DMS53 (cell line): ENCODE measurements around the gene TRHDE.
A peak's percentile ranks its signal among the peaks of the same experiment; 100 is the strongest.

Source experiments
- DNase-seq: peaks from one replicate; lab custom pipeline; 2025; lab: John Stamatoyannopoulos, UW

Gene TRHDE

DNA sequence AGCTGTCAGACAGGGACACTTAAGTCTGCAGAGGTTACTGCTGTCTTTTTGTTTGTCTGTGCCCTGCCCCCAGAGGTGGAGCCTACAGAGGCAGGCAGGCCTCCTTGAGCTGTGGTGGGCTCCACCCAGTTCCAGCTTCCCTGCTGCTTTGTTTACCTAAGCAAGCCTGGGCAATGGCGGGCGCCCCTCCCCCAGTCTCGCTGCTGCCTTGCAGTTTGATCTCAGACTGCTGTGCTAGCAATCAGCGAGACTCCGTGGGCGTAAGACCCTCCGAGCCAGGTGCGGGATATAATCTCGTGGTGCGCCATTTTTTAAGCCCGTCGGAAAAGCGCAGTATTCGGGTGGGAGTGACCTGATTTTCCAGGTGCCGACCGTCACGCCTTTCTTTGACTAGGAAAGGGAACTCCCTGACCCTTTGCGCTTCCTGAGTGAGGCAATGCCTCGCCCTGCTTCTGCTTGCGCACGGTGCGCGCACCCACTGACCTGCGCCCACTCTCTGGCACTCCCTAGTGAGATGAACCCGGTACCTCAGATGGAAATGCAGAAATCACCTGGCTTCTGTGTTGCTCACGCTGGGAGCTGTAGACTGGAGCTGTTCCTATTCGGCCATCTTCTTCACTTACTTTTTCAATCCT is 248.0 kb downstream of the TRHDE start:
- peak; percentile 89 for DNase-seq

- no peak for DNase-seq
These were observed 249.2 kb downstream of the TRHDE start for GRCh38 chr12:72521326-72521725.

GRCh38 chr12:72522411-72522810 is 250.2 kb downstream of the TRHDE start:
- DNase-seq: no peak

GRCh38 chr12:72523754-72524153 is 251.6 kb downstream of the TRHDE start:
- no peak for DNase-seq

DNA sequence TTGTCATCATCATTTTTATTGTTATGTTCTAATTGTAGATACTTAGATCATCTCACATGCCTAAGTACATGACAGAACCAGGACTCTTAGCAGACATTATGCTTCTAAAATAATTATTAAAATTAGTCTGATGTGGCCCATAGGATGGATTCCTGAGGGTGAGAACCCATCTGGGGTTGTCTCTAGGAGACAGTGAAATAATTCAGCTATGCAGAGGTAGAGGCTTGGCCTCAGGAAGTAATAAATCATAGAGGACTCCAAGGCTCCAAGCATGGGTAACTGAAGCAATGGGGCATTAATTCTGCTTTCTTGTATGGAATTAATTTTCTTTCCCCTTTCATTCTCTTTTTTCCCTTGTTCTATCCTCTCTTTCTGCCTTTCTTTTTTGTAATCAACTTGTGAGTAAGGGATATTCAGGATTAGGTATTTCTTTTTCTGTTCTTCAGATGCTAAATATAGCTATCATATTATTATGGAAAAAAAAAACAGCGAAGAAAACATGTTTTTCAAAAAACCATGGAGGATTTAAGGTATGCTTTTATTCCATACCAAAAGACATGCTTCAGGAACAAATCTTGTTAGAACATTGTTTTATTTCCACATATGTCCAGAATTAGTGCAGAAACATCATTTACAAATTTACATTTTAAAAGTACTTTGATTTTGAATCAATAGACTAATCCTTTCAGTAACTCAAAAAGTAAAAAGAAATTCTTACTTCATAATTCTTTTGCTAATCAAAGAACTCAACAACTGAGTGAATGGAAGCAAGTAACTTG is 263.2 kb downstream of the TRHDE start:
- DNase-seq: no peak

DNA sequence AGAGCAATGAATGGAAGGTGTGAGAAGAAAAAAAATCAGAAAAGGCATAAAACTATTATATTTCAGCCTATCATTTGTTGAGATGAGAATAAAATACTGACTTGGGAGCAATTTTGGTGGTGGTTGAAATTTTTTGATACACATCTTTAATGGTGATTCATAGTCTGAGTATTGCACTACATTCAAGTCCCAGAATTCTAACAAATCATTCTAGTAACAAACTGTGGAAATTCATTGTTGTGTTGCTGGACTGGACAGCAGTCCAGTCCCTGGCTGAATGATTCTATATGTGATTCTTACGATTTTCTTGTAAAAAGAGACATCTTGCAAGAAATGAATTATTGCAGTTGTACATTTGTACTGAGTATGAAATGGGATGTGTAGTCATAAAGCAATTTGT is 268.6 kb downstream of the TRHDE start:
- no peak for DNase-seq

DNA sequence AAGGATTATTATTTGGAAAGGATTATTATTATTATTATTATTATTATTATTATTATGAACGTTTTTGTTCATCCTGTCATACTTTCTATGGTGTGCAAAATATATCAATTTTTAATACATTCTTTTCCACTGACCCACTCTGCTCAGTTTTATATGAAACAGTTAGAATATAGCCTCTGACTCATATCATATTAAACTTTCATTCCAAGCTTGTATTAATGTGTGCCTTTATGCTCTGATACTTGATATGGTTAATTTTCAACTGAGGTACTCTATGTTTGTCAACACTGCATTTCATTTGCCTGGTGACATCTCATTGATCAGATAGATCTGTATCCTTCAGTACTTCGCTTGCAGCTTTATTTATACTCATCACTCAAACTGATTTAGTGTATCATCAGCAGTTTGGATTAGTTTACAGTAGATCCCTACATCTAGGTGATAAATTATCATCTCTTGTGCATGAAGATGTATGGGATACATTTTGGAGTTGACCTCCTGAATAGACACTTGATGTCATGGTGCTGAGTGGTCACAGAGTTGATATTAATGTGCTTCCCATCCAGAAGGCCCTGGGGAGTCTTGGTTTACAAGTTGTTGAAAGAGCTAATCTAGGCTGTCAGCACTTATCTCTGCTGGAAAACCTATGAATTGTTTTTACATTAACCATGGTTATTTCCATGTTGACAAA is 271.8 kb downstream of the TRHDE start:
- DNase-seq: no peak

DNA sequence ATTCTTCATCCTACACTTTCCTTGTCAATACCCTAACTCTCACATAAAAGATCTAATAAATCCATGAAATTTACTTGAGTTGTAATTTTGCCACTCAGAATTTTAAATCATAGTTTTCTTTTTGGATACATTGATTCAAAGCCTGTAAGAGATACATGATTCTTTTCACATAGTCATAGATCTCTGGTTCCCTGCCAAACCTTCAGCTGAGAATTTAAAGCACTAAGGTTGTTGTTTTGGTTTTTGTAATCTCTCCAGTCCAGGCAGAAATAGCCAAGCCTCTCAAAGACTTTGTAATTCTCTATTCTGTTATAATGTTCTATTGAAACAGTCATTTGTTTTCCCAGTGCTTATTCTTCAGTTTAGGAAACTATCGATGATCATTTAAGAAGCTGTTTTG is 273.9 kb downstream of the TRHDE start:
- no peak for DNase-seq

- no peak for DNase-seq
These were observed 275.4 kb downstream of the TRHDE start for GRCh38 chr12:72547573-72547972.

GRCh38 chr12:72549184-72549583 is 277.0 kb downstream of the TRHDE start:
- no peak for DNase-seq

GRCh38 chr12:72560003-72560769 is 288.0 kb downstream of the TRHDE start:
- peak; percentile 12 for DNase-seq

GRCh38 chr12:72570601-72571000 is 298.4 kb downstream of the TRHDE start:
- peak; percentile 46 for DNase-seq

DNA sequence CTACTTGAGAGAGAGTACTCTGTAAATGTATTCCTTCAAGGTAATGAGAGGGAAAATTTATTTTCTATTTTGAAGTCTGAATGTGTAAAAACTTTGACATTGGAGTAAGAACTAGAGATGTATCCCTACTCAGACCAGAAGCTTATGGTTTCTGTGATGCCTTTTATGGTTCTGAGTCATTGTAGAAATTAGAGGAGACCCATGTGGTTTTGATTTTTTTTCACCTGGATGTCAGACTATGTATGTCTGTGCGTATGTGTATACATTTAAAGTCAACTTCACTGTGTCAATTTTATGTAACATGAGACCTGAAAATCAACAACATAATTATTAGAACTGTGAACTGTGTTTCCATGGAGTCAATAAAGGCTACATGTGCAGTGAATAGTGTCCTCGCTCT is 302.0 kb downstream of the TRHDE start:
- DNase-seq: peak; percentile 96

- no peak for DNase-seq
These were observed 306.2 kb downstream of the TRHDE start for GRCh38 chr12:72578327-72578726.

GRCh38 chr12:72586456-72586855 is 314.3 kb downstream of the TRHDE start:
- no peak for DNase-seq

DNA sequence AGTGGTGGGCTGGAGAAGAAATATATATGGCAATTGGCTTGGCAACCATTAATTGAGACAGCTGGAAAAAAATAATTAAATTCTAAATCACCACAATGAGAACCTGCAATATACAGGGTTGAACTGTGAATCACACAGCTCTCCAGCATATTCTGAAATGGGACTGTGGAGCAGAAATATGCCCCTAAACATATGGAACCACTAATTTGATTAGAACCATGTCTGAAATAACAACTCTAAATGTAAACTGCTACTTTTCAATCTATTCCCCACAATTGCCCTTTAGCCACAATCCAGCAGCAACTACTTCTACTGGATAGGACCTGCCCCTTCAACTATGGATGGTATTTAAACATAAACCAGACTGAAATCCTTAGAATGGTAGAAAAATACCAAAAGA is 330.4 kb downstream of the TRHDE start:
- no peak for DNase-seq

GRCh38 chr12:72605975-72606374 is 333.8 kb downstream of the TRHDE start:
- no peak for DNase-seq

GRCh38 chr12:72610342-72610741 is 338.2 kb downstream of the TRHDE start:
- no peak for DNase-seq

GRCh38 chr12:72610854-72611358 is 338.7 kb downstream of the TRHDE start:
- no peak for DNase-seq

GRCh38 chr12:72612171-72612570 is 340.0 kb downstream of the TRHDE start:
- no peak for DNase-seq

DNA sequence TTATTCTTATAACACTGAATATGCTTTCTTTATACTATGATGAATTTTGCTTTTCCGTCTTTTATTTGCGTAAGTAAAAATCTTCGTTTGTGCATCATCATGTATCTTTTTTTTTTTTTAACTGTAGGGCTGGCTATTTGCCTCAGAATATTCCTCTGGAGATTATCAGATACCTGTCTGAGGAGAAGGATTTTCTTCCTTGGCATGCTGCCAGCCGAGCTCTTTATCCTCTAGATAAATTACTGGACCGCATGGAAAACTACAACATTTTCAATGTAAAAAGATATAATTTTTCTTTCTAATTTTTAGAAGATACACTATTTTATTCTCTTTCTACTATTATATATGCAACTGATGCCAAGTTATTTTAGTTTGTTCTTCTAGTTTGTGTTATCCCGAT is 346.6 kb downstream of the TRHDE start:
- no peak for DNase-seq

- DNase-seq: no peak
These were observed 350.4 kb downstream of the TRHDE start for GRCh38 chr12:72622556-72622955.
